Lung (tissue), 12 donors: Measurements from ENCODE around the gene POLD4. TPM values are rescaled to one million over a fixed set of nuclear protein-coding genes. Genes with fewer than 3 reads are reported as not detected.

ENCODE experiments used
- ATAC-seq: fragments of 200-7000 bp; cut with Tn5 transposase; one replicate; pipeline ENCODE4 v1.9.1; 2020; ENCODE audit warnings: moderate number of reproducible peaks; ENCODE audit not compliant: insufficient read depth, low FRiP score
- DNase-seq, 3 donors: peaks; one replicate each; pipeline ENCODE4 v3.0.0-alpha.2; 2013 to 2017
- H3K27ac ChIP-seq, 2 donors: one replicate each; pipeline ENCODE4 v1.5.1; 2013; ENCODE audit warnings: mild to moderate bottlenecking in 2 of 2, moderate library complexity in 2 of 2, control low read depth in 1 of 2, inconsistent platforms in 1 of 2, low read depth in 1 of 2, low read length in 1 of 2
- H3K27me3 ChIP-seq, 3 donors: one replicate each; pipeline ENCODE4 v1.5.1; 2013; ENCODE audit warnings: low read length in 2 of 3; ENCODE audit not compliant: control insufficient read depth in 3 of 3, insufficient read depth in 3 of 3
- H3K36me3 ChIP-seq, 4 donors: one replicate each; pipeline ENCODE4 v1.5.1; 2013; ENCODE audit warnings: low read length in 4 of 4, mild to moderate bottlenecking in 1 of 4, moderate library complexity in 1 of 4; ENCODE audit not compliant: control insufficient read depth in 4 of 4, insufficient read depth in 4 of 4
- H3K4me1 ChIP-seq, 5 donors: one replicate each; pipeline ENCODE4 v1.5.1; 2013; ENCODE audit warnings: low read length in 5 of 5, mild to moderate bottlenecking in 2 of 5, moderate library complexity in 1 of 5; ENCODE audit not compliant: control insufficient read depth in 5 of 5, insufficient read depth in 5 of 5
- H3K4me3 ChIP-seq: one replicate; pipeline ENCODE4 v1.5.1; 2013; ENCODE audit warnings: mild to moderate bottlenecking, control low read depth, moderate library complexity
- H3K9ac ChIP-seq, 2 donors: one replicate each; pipeline ENCODE4 v1.5.1; 2013; ENCODE audit warnings: low read length in 2 of 2, control low read depth in 1 of 2; ENCODE audit not compliant: insufficient read depth in 1 of 2
- H3K9me3 ChIP-seq, 4 donors: one replicate each; pipeline ENCODE4 v1.5.1; 2013; ENCODE audit warnings: low read length in 3 of 4, mild to moderate bottlenecking in 1 of 4, moderate library complexity in 1 of 4; ENCODE audit not compliant: control insufficient read depth in 4 of 4, insufficient read depth in 3 of 4
- WGBS, 2 donors: extraction: QIAGEN DNeasy Blood & Tissue Kit; methylation state at CpG; one replicate each; pipeline ENCODE4 v1.1.7; 2013; 5-methylcytosine and 5-hydroxymethylcytosine counted together
- polyA plus RNA-seq, 2 donors: library from polyadenylated mRNA; stranded (reverse); fragments of 200-250 nt; gene quantifications; one replicate each; pipeline ENCODE4 v1.2.1, GENCODE V29; 2013
- total RNA-seq, 2 donors: library from RNA; depleted of rRNA in 1 of 2; stranded (reverse); fragments of >200 nt in 1 of 2; gene quantifications; one replicate each; pipeline ENCODE4 v1.2.1, GENCODE V29; 2014 to 2021
- TF ChIP-seq, protein P1 (sequence below): IDR thresholded peaks from 2 replicates; pipeline ENCODE4 v1.5.1; 2012; ENCODE audit warnings: mild to moderate bottlenecking; ENCODE audit errors: control extremely low read depth, extremely low read depth
- donor health status: control.
- donor health status: control.
- donor health status: Bipolar disorder and iron deficiency.
- donor health status: healthy.
- donor health status: DM: yes; HTN: yes; CAD: no.

POLD4 gene
- total and polyA plus RNA-seq, 4 donors, result 27.4 to 183 (median 101) TPM

- no peaks in the 10 kb centered on the region for H3K27me3 ChIP-seq
- DNase-seq (no peak), ATAC-seq (no peak)
- H3K4me3 ChIP-seq, result no peak overlapping the region
- H3K27ac ChIP-seq, result no peak overlapping the region
- TF ChIP-seq, protein P1, sequence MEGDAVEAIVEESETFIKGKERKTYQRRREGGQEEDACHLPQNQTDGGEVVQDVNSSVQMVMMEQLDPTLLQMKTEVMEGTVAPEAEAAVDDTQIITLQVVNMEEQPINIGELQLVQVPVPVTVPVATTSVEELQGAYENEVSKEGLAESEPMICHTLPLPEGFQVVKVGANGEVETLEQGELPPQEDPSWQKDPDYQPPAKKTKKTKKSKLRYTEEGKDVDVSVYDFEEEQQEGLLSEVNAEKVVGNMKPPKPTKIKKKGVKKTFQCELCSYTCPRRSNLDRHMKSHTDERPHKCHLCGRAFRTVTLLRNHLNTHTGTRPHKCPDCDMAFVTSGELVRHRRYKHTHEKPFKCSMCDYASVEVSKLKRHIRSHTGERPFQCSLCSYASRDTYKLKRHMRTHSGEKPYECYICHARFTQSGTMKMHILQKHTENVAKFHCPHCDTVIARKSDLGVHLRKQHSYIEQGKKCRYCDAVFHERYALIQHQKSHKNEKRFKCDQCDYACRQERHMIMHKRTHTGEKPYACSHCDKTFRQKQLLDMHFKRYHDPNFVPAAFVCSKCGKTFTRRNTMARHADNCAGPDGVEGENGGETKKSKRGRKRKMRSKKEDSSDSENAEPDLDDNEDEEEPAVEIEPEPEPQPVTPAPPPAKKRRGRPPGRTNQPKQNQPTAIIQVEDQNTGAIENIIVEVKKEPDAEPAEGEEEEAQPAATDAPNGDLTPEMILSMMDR, result no peak
- no peaks in the 10 kb centered on the region for H3K9me3 ChIP-seq
- H3K36me3 ChIP-seq, result peaks cover 0 to 12% (median 7%) of the 10 kb centered on the region in 4 donors
- no peak overlapping the region for H3K9ac ChIP-seq
- 71 to 80% methylated on average over 24 of the region's 24 CpGs for WGBS, 2 donors
- H3K4me1 ChIP-seq, result peaks cover 9 to 52% (median 25%) of the 10 kb centered on the region in 5 donors
These were observed 11.7 kb upstream of the POLD4 start for GRCh38 chr11:67364783-67365722.

DNA sequence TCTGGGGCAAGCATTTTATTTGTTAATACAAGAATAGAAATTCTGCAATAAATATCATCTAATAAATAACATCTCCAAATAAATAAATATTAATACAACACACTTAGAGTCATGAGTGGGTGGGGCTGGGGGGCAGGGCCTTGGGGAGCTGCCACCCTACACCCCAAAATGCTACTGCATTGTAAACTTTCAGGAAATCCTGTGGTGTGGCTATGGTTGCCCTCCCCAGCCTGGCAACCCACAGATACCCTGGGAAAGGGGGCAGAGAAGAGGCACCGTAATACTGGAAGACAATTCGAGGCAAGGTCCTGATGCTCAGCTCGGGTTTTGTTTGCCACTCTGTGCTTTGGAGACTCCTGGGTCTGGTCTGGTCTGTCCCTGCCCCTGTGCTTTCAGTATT is 10.8 kb upstream of the POLD4 start:
- Histone ChIP-seq H3K27ac (no peak overlapping the region), H3K4me1 (peaks cover 9 to 43% (median 22%) of the 10 kb centered on the region in 5 donors), H3K27me3 (no peaks in the 10 kb centered on the region), H3K4me3 (no peak overlapping the region), H3K9ac (no peak overlapping the region), H3K36me3 (peaks cover 0 to 12% (median 7%) of the 10 kb centered on the region in 4 donors), H3K9me3 (no peaks in the 10 kb centered on the region)
- ATAC-seq (no peak), DNase-seq (no peak)
- TF ChIP-seq, protein P1, result no peak
- 67 to 76% methylated on average over 3 of the region's 3 CpGs for WGBS, 2 donors

DNA sequence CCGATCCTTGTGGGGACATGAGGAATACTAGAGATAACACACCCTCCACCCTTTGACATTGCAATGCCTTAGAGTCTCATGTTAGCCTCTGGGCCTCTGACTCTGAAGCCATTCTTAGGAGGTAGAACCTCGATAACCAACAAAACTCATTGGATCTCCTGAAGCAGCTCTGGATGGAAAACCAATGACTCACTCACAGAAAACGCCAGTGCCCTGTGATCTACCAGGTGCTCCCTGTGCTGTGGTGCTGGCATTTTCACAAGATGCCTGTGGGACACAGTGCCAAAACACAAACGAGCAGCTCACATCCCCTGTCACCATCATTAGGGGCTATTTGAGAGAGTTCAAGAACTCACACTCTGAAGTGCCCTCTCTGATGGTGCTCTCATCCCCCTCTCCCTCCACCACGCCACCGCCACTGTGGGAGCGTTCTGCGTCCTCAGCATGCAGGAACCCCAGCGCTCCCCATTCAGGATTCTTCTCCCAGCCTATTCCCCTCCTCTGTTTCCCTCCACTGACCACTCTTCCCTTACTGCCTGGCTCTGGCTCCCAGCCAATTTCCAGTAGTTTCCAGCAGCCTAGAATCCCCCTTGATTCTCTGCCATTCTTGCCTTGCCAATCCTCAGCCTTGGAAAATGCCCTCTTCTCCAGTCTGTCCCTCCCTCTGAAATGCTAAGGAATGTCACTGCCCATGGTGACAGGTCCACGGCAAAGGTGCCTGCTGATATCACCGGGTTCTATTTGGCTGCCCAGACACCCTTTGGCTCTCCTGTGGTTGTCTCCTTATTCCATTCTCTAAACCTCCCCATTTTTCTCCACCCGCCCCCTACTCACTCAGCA is 4.7 kb upstream of the POLD4 start:
- H3K9ac ChIP-seq, result no peak overlapping the region
- H3K9me3 ChIP-seq, result no peaks in the 10 kb centered on the region
- H3K27me3 ChIP-seq, result no peaks in the 10 kb centered on the region
- no peak for DNase-seq
- 85% methylated on average over 12 of the region's 12 CpGs for WGBS, 2 donors
- peaks cover 0 to 36% (median 13%) of the 10 kb centered on the region in 5 donors for H3K4me1 ChIP-seq
- no peak overlapping the region for H3K27ac ChIP-seq
- TF ChIP-seq, protein P1, result no peak
- ATAC-seq, result no peak
- H3K4me3 ChIP-seq, result no peak overlapping the region
- no peaks in the 10 kb centered on the region for H3K36me3 ChIP-seq
